ENCODE results near the gene SHISA9. TPM values are rescaled to one million over a fixed set of nuclear protein-coding genes. Genes with fewer than 3 reads are reported as not detected.

The SHISA9 gene
- total and polyA plus RNA-seq, 7 donors, result 0.01 to 0.97 (median 0.07) TPM

GRCh38 chr16:12900599-12901203 lies 697 bp upstream of the SHISA9 start:
- intact Hi-C loops (cut with DNase I), result no loop called here

GRCh38 chr16:12901204-12901596 lies 198 bp upstream of the SHISA9 start:
- H3K4me1 ChIP-seq, result no peaks in the 10 kb centered on the region
- TF ChIP-seq CTCF (IDR thresholded peaks at IDR 0.05), result no peak
- intact Hi-C loops (cut with DNase I), result no loop called here
- H3K9me3 ChIP-seq, result no peaks in the 10 kb centered on the region
- no peak for DNase-seq
- no peak overlapping the region for H3K4me3 ChIP-seq
- H3K36me3 ChIP-seq (ENCODE audit: insufficient read depth in 1 of 2, low read depth in 1 of 2), result no peaks in the 10 kb centered on the region
- peaks cover 0 to 62% (median 21%) of the 10 kb centered on the region in 3 donors for H3K27me3 ChIP-seq (ENCODE audit: insufficient read depth in 3 of 3, low read length in 2 of 3)
- H3K27ac ChIP-seq, result no peak overlapping the region
- WGBS, 3 donors, result 1 to 2% (median 1%) methylated on average over 23 to 31 of the region's 34 CpGs
- ATAC-seq, result no peak

More at GRCh38 chr16:12900599-12901203, 697 bp upstream of the SHISA9 start:
- ATAC-seq (no peak), DNase-seq (no peak)
- no peak overlapping the region for H3K27ac ChIP-seq
- 4 to 5% (median 5%) methylated on average over 32 to 37 of the region's 37 CpGs for WGBS, 3 donors
- H3K4me3 ChIP-seq, result no peak overlapping the region
- no peaks in the 10 kb centered on the region for H3K36me3 ChIP-seq (ENCODE audit: insufficient read depth in 1 of 2, low read depth in 1 of 2)
- TF ChIP-seq CTCF (IDR thresholded peaks at IDR 0.05), result no peak
- peaks cover 0 to 61% (median 20%) of the 10 kb centered on the region in 3 donors for H3K27me3 ChIP-seq (ENCODE audit: insufficient read depth in 3 of 3, low read length in 2 of 3)
- no peaks in the 10 kb centered on the region for H3K9me3 ChIP-seq
- no peaks in the 10 kb centered on the region for H3K4me1 ChIP-seq

GRCh38 chr16:12902511-12903372 lies 1.3 kb downstream of the SHISA9 start:
- Histone ChIP-seq H3K36me3 (ENCODE audit: insufficient read depth in 1 of 2, low read depth in 1 of 2) (no peaks in the 10 kb centered on the region), H3K4me3 (no peak overlapping the region), H3K27ac (no peak overlapping the region), H3K27me3 (ENCODE audit: insufficient read depth in 3 of 3, low read length in 2 of 3) (peaks cover 0 to 65% (median 21%) of the 10 kb centered on the region in 3 donors), H3K9me3 (no peaks in the 10 kb centered on the region), H3K4me1 (no peaks in the 10 kb centered on the region)
- 0 to 2% (median 1%) methylated on average over 42 to 55 of the region's 55 CpGs for WGBS, 3 donors
- intact Hi-C loops (cut with DNase I), result no loop called here
- ATAC-seq, result no peak
- no peak for DNase-seq
- no peak for TF ChIP-seq CTCF (IDR thresholded peaks at IDR 0.05)

- TF ChIP-seq CTCF (IDR thresholded peaks at IDR 0.05), result no peak
- intact Hi-C loops (cut with DNase I), result no loop called here
- WGBS, 3 donors, result 5 to 9% (median 6%) methylated on average over 38 of the region's 38 CpGs
- DNase-seq (no peak), ATAC-seq (no peak)
- Histone ChIP-seq H3K9me3 (no peaks in the 10 kb centered on the region), H3K36me3 (ENCODE audit: insufficient read depth in 1 of 2, low read depth in 1 of 2) (no peaks in the 10 kb centered on the region), H3K27ac (no peak overlapping the region), H3K4me1 (no peaks in the 10 kb centered on the region), H3K27me3 (ENCODE audit: insufficient read depth in 3 of 3, low read length in 2 of 3) (peaks cover 0 to 61% (median 21%) of the 10 kb centered on the region in 3 donors), H3K4me3 (no peak overlapping the region)
These were observed 2.3 kb downstream of the SHISA9 start for GRCh38 chr16:12903407-12904328.
